Ovary (tissue), 9 donors: ENCODE results near the gene CGGBP1. TPM values are rescaled to one million over a fixed set of nuclear protein-coding genes. Genes with fewer than 3 reads are reported as not detected.

Experiments
- DNase-seq, 5 donors: peaks; one replicate each; pipeline ENCODE4 v3.0.0-alpha.2; 2019 to 2020
- H3K27ac ChIP-seq, 2 donors: fragments of 200-600 bp; one replicate each; pipeline versions ENCODE4 v1.5.1 to v1.8.0; 2019 to 2022
- H3K27me3 ChIP-seq: fragments of 200-600 bp; one replicate; pipeline ENCODE4 v1.8.0; 2022
- H3K36me3 ChIP-seq: fragments of 200-600 bp; sonication (generic); one replicate; pipeline ENCODE4 v1.5.1; 2019
- H3K4me1 ChIP-seq: one replicate; pipeline ENCODE4 v1.8.1; 2013; ENCODE audit warnings: mild to moderate bottlenecking, moderate library complexity; ENCODE audit not compliant: insufficient read depth
- H3K4me3 ChIP-seq: fragments of 200-600 bp; sonication (generic); one replicate; pipeline ENCODE4 v1.5.1; 2017
- H3K9me3 ChIP-seq, 2 donors: fragments of 200-600 bp in 1 of 2; sonication (generic) in 1 of 2; one replicate each; pipeline versions ENCODE4 v1.5.1 to v1.8.1; 2013 to 2019; ENCODE audit warnings: mild to moderate bottlenecking in 1 of 2, moderate library complexity in 1 of 2
- CTCF ChIP-seq, 3 donors: fragments of 450-650 bp in 2 of 3; fragments of 200-600 bp in 1 of 3; IDR thresholded peaks; one replicate each; pipeline versions ENCODE4 v1.5.1 to v1.8.0; 2016 to 2022; ENCODE audit warnings: antibody characterized with exemption in 3 of 3, mild to moderate bottlenecking in 1 of 3
- EP300 ChIP-seq: sonication (generic); formaldehyde crosslinking; IDR thresholded peaks from one replicate; pipeline ENCODE4 v1.6.1; 2017; ENCODE audit warnings: antibody characterized with exemption
- POLR2A ChIP-seq: fragments of 450-650 bp; IDR thresholded peaks from one replicate; pipeline ENCODE4 v1.6.1; 2017; ENCODE audit warnings: antibody characterized with exemption, mild to moderate bottlenecking, moderate library complexity
- whole genome bisulfite sequencing, 3 donors: extraction: QIAGEN DNeasy Blood & Tissue Kit in 1 of 3; methylation state at CpG; one replicate each; pipeline versions ENCODE4 v1.1.5 to v1.1.7; 2013 to 2017; 5-methylcytosine and 5-hydroxymethylcytosine counted together
- intact Hi-C, 4 donors: fragments of 100-400 bp; cut with DNase I; formaldehyde crosslinking; loops; one replicate each; pipeline versions ENCODE4 v1.11.0 to v1.15.1; 2022 to 2023
- polyA plus RNA-seq, 2 donors: library from polyadenylated mRNA; stranded (reverse); fragments of 200-250 nt in 1 of 2; fragments of 350-450 nt in 1 of 2; fragmentation: Illumina TruSeq in 1 of 2; extraction: RNeasy Lipid Tissue Mini Kit (QIAGEN cat#74804) in 1 of 2; gene quantifications; one replicate each; pipeline ENCODE4 v1.2.3, GENCODE V29; 2013 to 2014
- total RNA-seq, 7 donors: library from RNA; depleted of rRNA in 2 of 7; stranded (reverse); fragments of >200 nt in 2 of 7; fragmentation: NEBNext Ultra II Directional in 3 of 7; extraction: Animal tissue kit (Norgen Biotek cat#: 25700) in 3 of 7; gene quantifications; one replicate each; pipeline versions ENCODE4 v1.1.0 to v1.2.4, GENCODE V29; 2016 to 2023
- donor health status: DM: no; HTN: no; CAD: no; lungs with moderate emphysema.
- donor health status: DM: no; HTN: no; CAD: no.
- donor health status: Bipolar disorder and iron deficiency.
- donor health status: DM: yes; HTN: yes; CAD: no.
- donor health status: DM: no; HTN: no; CAD: no.
- donor health status: DM: yes; HTN: yes; CAD: no.

The CGGBP1 gene
- total and polyA plus RNA-seq, 9 donors = 42.0 to 90.1 (median 65.6) TPM

DNA sequence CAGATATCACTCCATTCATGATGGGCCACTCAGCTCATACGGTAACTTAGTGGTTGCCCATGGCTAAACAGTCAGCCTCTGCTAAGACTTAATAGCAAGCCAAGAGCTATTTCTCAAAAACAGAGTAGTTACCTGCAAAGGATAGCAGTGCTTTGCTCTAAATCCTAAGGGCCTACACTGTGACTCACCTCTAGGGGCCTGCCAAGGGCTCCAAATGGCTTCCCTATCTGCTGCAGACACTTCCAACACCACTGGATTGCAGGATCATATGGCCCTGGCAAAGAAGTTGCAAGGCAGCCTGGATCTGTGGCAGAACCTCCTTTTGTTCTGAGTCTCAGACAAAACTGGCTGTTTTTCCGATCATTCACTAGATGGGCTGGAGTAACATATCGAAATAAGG lies 17.8 kb downstream of the CGGBP1 start:
- TF ChIP-seq POLR2A (no peak), EP300 (no peak), CTCF (IDR thresholded peaks at IDR 0.05) (no peak)
- no peak for DNase-seq
- intact Hi-C loops = no loop called here
- Histone ChIP-seq H3K4me3 (no peak overlapping the region), H3K36me3 (no peaks in the 10 kb centered on the region), H3K27me3 (no peaks in the 10 kb centered on the region), H3K27ac (no peak overlapping the region), H3K4me1 (no peaks in the 10 kb centered on the region), H3K9me3 (no peaks in the 10 kb centered on the region)
- 96 to 98% (median 97%) methylated on average over 3 of the region's 3 CpGs for WGBS, 3 donors

- Histone ChIP-seq H3K27ac (no peak overlapping the region), H3K4me3 (no peak overlapping the region), H3K36me3 (no peaks in the 10 kb centered on the region), H3K27me3 (no peaks in the 10 kb centered on the region), H3K4me1 (no peaks in the 10 kb centered on the region), H3K9me3 (no peaks in the 10 kb centered on the region)
- TF ChIP-seq POLR2A = no peak
- no peak for TF ChIP-seq EP300
- TF ChIP-seq CTCF (IDR thresholded peaks at IDR 0.05) = no peak
- WGBS, 3 donors = 92 to 97% (median 94%) methylated on average over 4 of the region's 4 CpGs
- intact Hi-C loops = no loop called here
- no peak for DNase-seq
Observed at GRCh38 chr3:88040529-88040928, 18.3 kb downstream of the CGGBP1 start.

DNA sequence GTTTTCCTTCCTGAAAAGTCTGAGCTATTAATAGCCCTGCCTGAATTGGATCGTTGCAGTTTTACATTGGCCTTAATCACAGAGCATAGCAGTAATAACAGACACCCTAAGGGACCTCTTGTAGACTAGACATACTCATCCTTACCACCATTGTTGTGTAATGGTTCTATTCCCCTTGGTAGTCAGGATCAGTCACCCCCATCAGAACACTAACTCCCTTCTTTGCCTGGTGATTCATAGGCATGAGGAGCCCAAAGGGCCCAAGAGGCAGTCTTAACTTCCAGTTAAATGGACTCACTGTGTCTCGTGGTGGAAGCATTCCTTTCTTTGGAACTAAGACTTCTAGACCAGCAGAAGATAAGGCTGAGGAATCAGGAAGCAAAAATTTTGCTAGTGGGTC lies 20.2 kb downstream of the CGGBP1 start:
- TF ChIP-seq CTCF (IDR thresholded peaks at IDR 0.05) (no peak), EP300 (no peak), POLR2A (no peak)
- H3K9me3 ChIP-seq = no peaks in the 10 kb centered on the region
- no peaks in the 10 kb centered on the region for H3K4me1 ChIP-seq
- no peaks in the 10 kb centered on the region for H3K27me3 ChIP-seq
- 34 to 39% (median 36%) methylated on average over 2 of the region's 2 CpGs for WGBS, 3 donors
- intact Hi-C loops = no loop called here
- no peak overlapping the region for H3K27ac ChIP-seq
- no peaks in the 10 kb centered on the region for H3K36me3 ChIP-seq
- DNase-seq = no peak
- H3K4me3 ChIP-seq = no peak overlapping the region

- Histone ChIP-seq H3K9me3 (no peaks in the 10 kb centered on the region), H3K4me1 (no peaks in the 10 kb centered on the region), H3K4me3 (no peak overlapping the region), H3K27me3 (no peaks in the 10 kb centered on the region), H3K36me3 (no peaks in the 10 kb centered on the region), H3K27ac (no peak overlapping the region)
- TF ChIP-seq POLR2A (no peak), CTCF (IDR thresholded peaks at IDR 0.05) (no peak), EP300 (no peak)
- DNase-seq = no peak
- WGBS, 3 donors = 76 to 83% (median 81%) methylated on average over 5 of the region's 5 CpGs
- intact Hi-C loops = no loop called here
Observed at GRCh38 chr3:88036221-88036620, 22.6 kb downstream of the CGGBP1 start.
